Measurements from ENCODE around the gene LLCFC1.

GRCh38 chr7:142961973-142962926 lies 23.0 kb downstream of the LLCFC1 start, which contains the start of gene KEL:
- TF ChIP-seq, protein P1, sequence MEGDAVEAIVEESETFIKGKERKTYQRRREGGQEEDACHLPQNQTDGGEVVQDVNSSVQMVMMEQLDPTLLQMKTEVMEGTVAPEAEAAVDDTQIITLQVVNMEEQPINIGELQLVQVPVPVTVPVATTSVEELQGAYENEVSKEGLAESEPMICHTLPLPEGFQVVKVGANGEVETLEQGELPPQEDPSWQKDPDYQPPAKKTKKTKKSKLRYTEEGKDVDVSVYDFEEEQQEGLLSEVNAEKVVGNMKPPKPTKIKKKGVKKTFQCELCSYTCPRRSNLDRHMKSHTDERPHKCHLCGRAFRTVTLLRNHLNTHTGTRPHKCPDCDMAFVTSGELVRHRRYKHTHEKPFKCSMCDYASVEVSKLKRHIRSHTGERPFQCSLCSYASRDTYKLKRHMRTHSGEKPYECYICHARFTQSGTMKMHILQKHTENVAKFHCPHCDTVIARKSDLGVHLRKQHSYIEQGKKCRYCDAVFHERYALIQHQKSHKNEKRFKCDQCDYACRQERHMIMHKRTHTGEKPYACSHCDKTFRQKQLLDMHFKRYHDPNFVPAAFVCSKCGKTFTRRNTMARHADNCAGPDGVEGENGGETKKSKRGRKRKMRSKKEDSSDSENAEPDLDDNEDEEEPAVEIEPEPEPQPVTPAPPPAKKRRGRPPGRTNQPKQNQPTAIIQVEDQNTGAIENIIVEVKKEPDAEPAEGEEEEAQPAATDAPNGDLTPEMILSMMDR (IDR thresholded peaks at IDR 0.05) = no peak
- TF ChIP-seq POLR2A (IDR thresholded peaks at IDR 0.05; ENCODE audit: low read depth) = no peak

Measured in esophagus muscularis mucosa (tissue), 3 donors.